Duodenal mucosa (tissue), 2 donors: Measurements from ENCODE around the gene KLF6.

Source experiments
- H3K27ac ChIP-seq: one replicate; pipeline ENCODE4 v1.7.0; 2013; ENCODE audit warnings: low read depth, low read length
- H3K27me3 ChIP-seq, 2 donors: one replicate each; pipeline ENCODE4 v1.7.0; 2013; ENCODE audit warnings: low read length in 2 of 2, control low read depth in 1 of 2; ENCODE audit not compliant: insufficient read depth in 2 of 2, control insufficient read depth in 1 of 2
- H3K36me3 ChIP-seq, 2 donors: one replicate each; pipeline ENCODE4 v1.7.0; 2013; ENCODE audit warnings: low read length in 2 of 2, control low read depth in 1 of 2; ENCODE audit not compliant: insufficient read depth in 2 of 2, control insufficient read depth in 1 of 2
- H3K4me1 ChIP-seq, 2 donors: one replicate each; pipeline ENCODE4 v1.7.0; 2013; ENCODE audit warnings: low read length in 2 of 2, control low read depth in 1 of 2; ENCODE audit not compliant: insufficient read depth in 2 of 2, control insufficient read depth in 1 of 2
- H3K4me3 ChIP-seq, 2 donors: one replicate each; pipeline ENCODE4 v1.7.0; 2013; ENCODE audit warnings: low read length in 2 of 2, low read depth in 1 of 2
- H3K9ac ChIP-seq, 2 donors: one replicate each; pipeline ENCODE4 v1.7.0; 2013; ENCODE audit warnings: low read length in 2 of 2, low read depth in 1 of 2
- H3K9me3 ChIP-seq, 2 donors: one replicate each; pipeline ENCODE4 v1.7.0; 2013; ENCODE audit warnings: low read length in 2 of 2, control low read depth in 1 of 2; ENCODE audit not compliant: control insufficient read depth in 1 of 2

KLF6 gene

DNA sequence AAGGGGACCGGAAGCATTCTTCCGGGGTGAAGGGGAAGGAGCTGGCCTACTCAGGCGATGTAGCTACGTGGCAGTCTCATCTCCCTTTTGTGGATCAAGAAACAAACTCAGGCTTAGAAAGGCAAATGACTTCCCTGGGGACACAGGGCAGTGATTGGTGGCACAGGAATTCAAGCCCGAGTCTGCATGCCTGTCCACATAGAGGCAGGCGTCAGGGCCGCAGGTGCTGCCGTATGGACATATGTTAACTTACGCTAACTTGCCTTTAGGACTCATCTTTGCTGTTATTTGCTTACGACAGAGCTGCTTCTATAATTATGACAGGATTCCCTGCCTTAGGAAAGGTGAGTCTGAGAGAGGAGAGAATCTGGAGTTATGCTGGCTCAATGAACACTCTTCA lies 42.3 kb upstream of the KLF6 start:
- Histone ChIP-seq H3K9me3 (no peaks in the 10 kb centered on the region), H3K4me1 (peaks cover 27 to 29% of the 10 kb centered on the region in 2 donors), H3K9ac (no peak overlapping the region), H3K4me3 (no peak overlapping the region), H3K27me3 (no peaks in the 10 kb centered on the region), H3K36me3 (no peaks in the 10 kb centered on the region), H3K27ac (no peak overlapping the region)

DNA sequence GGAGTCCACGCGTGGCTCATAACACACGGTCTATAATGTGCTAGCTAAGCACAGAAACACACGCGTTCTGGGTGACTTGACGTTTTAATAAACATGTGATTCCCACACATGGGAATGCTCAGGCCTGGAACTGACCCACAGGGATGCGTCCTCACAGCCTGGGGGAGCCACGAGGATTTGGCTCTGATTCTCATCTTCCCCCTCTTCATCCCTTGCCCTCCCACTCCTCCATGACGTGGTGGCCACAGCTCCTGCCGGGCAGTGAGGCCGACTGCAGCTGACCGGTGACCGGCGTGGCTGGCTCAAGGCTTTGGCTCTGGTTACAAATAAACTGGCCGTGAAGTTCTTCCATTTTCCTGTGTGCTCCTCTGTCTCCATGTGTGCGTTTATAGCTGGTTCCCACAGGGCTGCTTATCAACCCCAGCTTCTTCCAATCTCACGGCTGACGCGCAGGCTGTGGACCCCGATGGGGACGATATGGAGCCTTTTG lies 40.9 kb upstream of the KLF6 start:
- no peak overlapping the region for H3K4me3 ChIP-seq
- H3K9ac ChIP-seq: peak overlapping the region in 1 of 2 donors; percentile 14
- peak overlapping the region; percentile 6 for H3K27ac ChIP-seq
- no peaks in the 10 kb centered on the region for H3K9me3 ChIP-seq
- H3K4me1 ChIP-seq: peaks cover 27 to 29% of the 10 kb centered on the region in 2 donors
- no peaks in the 10 kb centered on the region for H3K27me3 ChIP-seq
- no peaks in the 10 kb centered on the region for H3K36me3 ChIP-seq

DNA sequence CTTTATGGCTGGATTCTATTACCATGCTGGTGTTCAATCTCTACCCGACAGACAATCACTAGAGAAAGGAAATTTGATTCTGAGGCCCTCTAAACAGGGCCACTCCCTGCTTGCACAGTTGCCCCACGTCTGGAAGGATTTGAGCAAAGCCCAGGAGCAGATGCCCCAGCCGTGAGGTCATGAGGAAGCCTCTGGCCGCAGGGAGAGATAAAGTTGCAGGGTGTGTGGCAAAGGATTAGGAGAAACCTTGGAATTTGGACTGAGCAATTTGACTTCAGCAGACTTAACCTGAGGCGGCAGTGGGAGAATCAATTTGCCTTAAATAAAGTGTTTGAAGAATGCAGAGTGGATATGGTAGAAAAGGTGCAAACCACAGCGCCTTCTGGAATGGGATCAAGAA lies 40.2 kb upstream of the KLF6 start:
- Histone ChIP-seq H3K27ac (peak overlapping the region; percentile 6), H3K4me3 (no peak overlapping the region), H3K9me3 (no peaks in the 10 kb centered on the region), H3K4me1 (peaks cover 27 to 29% of the 10 kb centered on the region in 2 donors), H3K36me3 (no peaks in the 10 kb centered on the region), H3K27me3 (no peaks in the 10 kb centered on the region), H3K9ac (peak overlapping the region in 1 of 2 donors; percentile 14)

DNA sequence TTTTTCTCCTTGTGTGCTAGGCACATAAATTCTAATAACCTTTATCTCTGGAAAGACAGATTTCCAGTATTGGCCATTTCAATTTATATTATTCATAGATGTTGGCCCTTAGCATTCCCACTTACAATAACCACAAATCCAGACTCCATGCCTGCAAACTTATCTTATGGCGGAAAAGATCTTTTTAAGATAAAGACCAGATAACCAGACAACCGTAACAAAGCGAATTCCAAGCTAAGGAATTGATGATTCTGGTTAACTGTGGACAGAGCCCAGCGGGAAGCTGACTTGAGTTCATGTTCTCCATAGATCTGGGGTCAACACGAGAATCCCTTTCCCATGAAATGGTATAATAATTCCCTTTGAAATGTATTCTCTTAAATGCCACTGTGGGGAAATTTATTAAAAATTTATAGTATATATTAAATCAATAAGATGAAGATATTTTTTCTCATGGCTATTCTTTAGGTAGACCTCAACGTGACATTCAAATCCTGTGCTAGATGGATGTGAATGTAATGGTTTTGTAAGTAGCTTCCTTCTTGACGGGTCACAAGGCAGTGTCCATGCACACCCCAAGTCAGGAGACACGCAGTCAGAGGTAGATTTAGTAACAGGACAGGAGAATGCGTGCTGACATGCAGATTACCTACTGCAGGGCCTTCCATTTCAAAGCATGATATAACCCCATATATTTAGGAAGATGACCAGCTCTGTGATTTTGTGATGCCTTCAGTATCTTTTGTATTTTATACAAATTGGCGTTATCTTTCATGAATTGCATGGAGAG lies 37.7 kb upstream of the KLF6 start:
- Histone ChIP-seq H3K27ac (no peak overlapping the region), H3K9ac (no peak overlapping the region), H3K4me1 (peaks cover 11 to 12% of the 10 kb centered on the region in 2 donors), H3K4me3 (no peak overlapping the region), H3K36me3 (no peaks in the 10 kb centered on the region), H3K9me3 (no peaks in the 10 kb centered on the region), H3K27me3 (no peaks in the 10 kb centered on the region)

DNA sequence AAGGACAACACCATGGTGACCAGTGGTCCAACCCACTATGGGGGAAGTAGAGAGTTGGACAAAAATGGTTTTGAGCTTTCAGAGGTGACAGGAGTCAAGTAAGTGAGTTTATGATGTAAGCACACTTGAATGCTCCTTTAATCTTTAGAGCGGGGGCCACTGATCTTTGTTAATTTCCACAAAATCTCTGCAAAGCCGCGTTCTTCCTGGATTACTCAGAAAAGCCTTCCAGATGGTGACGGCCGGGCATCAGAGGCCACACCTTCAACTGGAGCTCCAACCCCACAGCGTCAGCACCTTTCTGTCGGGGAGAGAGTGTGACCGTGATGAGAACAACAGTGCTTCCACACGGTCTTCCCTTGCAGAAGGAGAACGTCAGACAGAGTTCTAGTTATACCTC lies 35.2 kb upstream of the KLF6 start:
- H3K36me3 ChIP-seq: no peaks in the 10 kb centered on the region
- H3K4me3 ChIP-seq: no peak overlapping the region
- H3K9me3 ChIP-seq: no peaks in the 10 kb centered on the region
- no peak overlapping the region for H3K27ac ChIP-seq
- H3K9ac ChIP-seq: no peak overlapping the region
- no peaks in the 10 kb centered on the region for H3K27me3 ChIP-seq
- H3K4me1 ChIP-seq: peaks cover under 1 to 4% of the 10 kb centered on the region in 2 donors

DNA sequence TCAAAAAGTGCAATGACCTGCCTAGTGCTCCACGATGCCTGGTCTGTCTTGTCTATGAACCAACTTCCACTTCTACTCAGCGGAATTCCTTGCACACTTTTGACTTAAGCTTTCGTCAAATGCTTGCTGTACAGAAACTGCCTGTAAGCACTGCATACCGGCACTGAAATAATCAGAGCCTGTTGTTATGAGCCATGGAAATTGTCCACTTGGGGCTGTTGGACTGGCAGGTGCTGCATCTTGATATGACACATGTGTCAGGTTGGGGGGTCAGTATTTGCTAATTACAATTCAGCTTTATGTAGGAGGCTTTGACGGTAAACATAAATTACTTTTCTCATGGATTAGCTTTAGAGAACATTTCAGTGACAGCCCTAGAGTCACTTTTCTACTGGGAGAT lies 32.0 kb upstream of the KLF6 start:
- Histone ChIP-seq H3K27ac (no peak overlapping the region), H3K9ac (no peak overlapping the region), H3K4me3 (no peak overlapping the region), H3K4me1 (peaks cover 2 to 3% of the 10 kb centered on the region in 2 donors), H3K9me3 (no peaks in the 10 kb centered on the region), H3K27me3 (no peaks in the 10 kb centered on the region), H3K36me3 (no peaks in the 10 kb centered on the region)

DNA sequence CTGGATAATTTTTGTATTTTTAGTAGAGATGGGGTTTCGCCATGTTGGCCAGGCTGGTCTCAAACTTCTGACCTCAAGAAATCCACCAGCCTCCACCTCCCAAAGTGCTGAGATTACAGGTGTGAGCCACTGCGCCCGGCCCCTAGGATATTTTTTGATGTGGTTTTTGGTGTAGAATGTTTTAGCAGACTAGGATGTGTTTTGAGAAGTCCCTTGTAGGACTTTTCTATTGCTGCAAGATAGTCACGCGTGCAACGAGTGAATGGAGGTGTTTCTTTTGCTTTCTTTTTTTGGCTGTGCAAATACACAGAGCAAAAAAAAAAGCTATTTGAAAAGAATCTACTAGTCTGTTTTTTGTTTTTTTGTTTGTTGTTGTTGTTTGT lies 29.8 kb upstream of the KLF6 start:
- H3K27ac ChIP-seq: no peak overlapping the region

DNA sequence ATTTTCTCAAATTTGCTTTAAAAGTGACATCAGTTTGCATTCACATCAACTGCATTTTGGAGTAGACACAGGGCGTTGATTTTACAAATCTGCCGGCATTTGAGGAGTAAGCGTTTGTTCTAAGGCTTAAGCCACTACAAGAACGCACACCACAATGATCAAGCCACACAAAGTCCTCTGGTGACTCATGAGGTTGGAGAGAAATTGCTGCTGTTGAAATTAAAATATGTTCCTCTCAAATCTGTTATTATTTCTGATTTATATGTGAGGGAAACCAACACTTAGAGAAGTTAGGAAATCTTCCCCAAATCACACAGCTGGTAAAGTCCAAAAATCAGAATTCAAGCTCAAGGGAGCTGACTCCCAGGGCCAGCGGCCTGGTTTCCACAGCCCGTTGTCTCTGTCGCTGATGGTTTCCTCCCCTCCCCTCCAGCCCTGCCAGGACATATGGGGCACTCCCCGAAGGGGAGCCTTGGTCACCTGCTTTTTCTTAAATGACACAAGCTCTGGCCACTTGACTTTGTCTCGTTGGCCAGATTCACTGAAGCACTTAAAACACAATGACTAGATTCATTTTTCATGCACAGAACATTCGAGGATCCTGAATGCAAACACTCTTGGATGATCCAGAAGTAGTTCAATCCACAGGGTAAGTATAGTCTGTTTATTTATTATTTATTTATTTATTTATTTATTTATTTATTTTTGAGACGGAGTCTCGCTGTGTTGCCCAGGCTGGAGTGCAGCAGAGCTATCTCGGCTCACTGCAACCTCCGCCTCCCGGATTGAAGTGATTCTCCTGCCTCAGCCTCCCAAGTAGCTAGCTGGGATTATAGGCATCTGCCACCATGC lies 29.2 kb upstream of the KLF6 start:
- Histone ChIP-seq H3K9me3 (no peaks in the 10 kb centered on the region), H3K9ac (no peak overlapping the region), H3K4me1 (peaks cover 24 to 26% of the 10 kb centered on the region in 2 donors), H3K27ac (no peak overlapping the region), H3K36me3 (no peaks in the 10 kb centered on the region), H3K4me3 (no peak overlapping the region), H3K27me3 (no peaks in the 10 kb centered on the region)

More for the DNA sequence above, 29.8 kb upstream of the KLF6 start:
- no peaks in the 10 kb centered on the region for H3K27me3 ChIP-seq
- no peak overlapping the region for H3K4me3 ChIP-seq
- H3K36me3 ChIP-seq: no peaks in the 10 kb centered on the region
- H3K9ac ChIP-seq: no peak overlapping the region
- no peaks in the 10 kb centered on the region for H3K9me3 ChIP-seq
- peaks cover 23 to 24% of the 10 kb centered on the region in 2 donors for H3K4me1 ChIP-seq

DNA sequence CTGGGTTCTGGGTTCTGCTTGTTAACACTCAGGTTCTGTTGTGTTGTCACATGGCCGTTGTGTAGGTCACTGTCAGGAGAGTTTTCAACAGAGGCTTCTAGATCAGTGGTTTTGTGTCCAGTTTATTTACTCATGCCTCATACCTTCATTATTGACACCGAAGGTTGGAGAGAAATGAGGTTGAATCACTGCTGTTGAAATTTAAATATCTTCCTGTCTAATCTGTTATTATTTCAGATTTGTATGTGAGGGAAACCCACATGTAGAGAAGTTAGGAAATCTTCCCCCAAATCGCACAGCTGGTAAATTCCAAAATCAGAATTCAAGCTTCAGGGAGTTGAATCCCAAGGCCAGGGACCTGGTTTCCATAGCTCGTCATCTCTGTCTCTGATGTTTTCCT lies 28.3 kb upstream of the KLF6 start:
- no peaks in the 10 kb centered on the region for H3K36me3 ChIP-seq
- H3K9ac ChIP-seq: no peak overlapping the region
- H3K4me3 ChIP-seq: no peak overlapping the region
- peaks cover 31 to 35% of the 10 kb centered on the region in 2 donors for H3K4me1 ChIP-seq
- no peaks in the 10 kb centered on the region for H3K27me3 ChIP-seq
- no peaks in the 10 kb centered on the region for H3K9me3 ChIP-seq
- H3K27ac ChIP-seq: no peak overlapping the region

DNA sequence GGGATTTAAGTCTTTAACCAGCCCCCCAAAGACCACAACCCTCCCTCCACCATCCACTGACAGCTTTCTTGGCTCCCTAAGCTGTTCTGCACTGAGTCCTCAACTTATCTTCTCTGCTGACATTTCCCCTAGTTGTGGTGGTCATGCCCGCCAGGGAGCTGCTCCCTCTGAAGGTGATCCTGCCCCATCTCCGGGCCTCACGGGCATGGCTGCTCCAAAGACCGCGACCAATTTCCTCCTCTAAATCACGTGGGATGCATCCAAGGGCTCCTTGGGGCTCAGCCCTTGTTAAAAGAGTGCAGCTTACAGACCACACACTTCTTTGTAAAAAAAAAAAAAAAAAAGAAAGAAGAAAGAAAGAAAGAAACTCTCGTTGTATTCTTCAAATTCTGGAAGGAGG lies 27.1 kb upstream of the KLF6 start:
- Histone ChIP-seq H3K36me3 (no peaks in the 10 kb centered on the region), H3K4me1 (peaks cover 42 to 46% of the 10 kb centered on the region in 2 donors), H3K9ac (peak overlapping the region; percentile 62 to 68), H3K9me3 (no peaks in the 10 kb centered on the region), H3K4me3 (no peak overlapping the region), H3K27ac (no peak overlapping the region), H3K27me3 (no peaks in the 10 kb centered on the region)
